ENCODE results near the gene ADCYAP1R1. TPM values are rescaled to one million over a fixed set of nuclear protein-coding genes. Genes with fewer than 3 reads are reported as not detected.

The ADCYAP1R1 gene
- polyA plus RNA-seq, 3 donors = not detected

- Histone ChIP-seq H3K4me3 (replicated peaks in 1 of 3; ENCODE audit: low read depth in 2 of 3, low read length in 3 of 3) (no peak overlapping the region), H3K27me3 (ENCODE audit: control insufficient read depth in 2 of 2, insufficient read depth in 2 of 2, low read length in 2 of 2) (no peaks in the 10 kb centered on the region), H3K27ac (ENCODE audit: low read depth in 1 of 2, low read length in 2 of 2) (no peak overlapping the region), H3K9me3 (replicated peaks in 1 of 2; ENCODE audit: control insufficient read depth in 1 of 2, insufficient read depth in 1 of 2, low read length in 2 of 2) (no peaks in the 10 kb centered on the region), H3K4me2 (replicated peaks; ENCODE audit: extremely low read depth, low read length, poor library complexity, severe bottlenecking) (no peak overlapping the region), H3K79me2 (ENCODE audit: insufficient read depth, low read length) (no peaks in the 10 kb centered on the region), H2AFZ (ENCODE audit: insufficient read depth, low read depth, low read length, poor library complexity, severe bottlenecking) (no peak overlapping the region), H3K36me3 (replicated peaks in 1 of 2; ENCODE audit: control insufficient read depth in 1 of 2, insufficient read depth in 2 of 2, low read length in 2 of 2) (no peaks in the 10 kb centered on the region), H4K20me1 (ENCODE audit: insufficient read depth, low read length) (no peaks in the 10 kb centered on the region), H3K9ac (ENCODE audit: insufficient read depth, low read length, poor library complexity, severe bottlenecking) (no peak overlapping the region), H3K4me1 (ENCODE audit: control insufficient read depth in 1 of 2, insufficient read depth in 2 of 2, low read length in 2 of 2) (peaks cover 0 to 4% of the 10 kb centered on the region in 2 donors)
- peaks cover 7% of the 10 kb centered on the region for H3K4me1 Mint-ChIP-seq
- peaks cover 0 to 2% (median 0%) of the 10 kb centered on the region in 7 donors for H3K9me3 Mint-ChIP-seq
- DNase-seq = no peak
- peaks cover 7 to 13% (median 10%) of the 10 kb centered on the region in 3 donors for H3K27me3 Mint-ChIP-seq (ENCODE audit: low read depth in 3 of 3)
- intact Hi-C loops (cut with micrococcal nuclease) = no loop called here
- WGBS (ENCODE audit: insufficient coverage) = 90% methylated on average over 1 of the region's 3 CpGs
- H3K36me3 Mint-ChIP-seq = no peaks in the 10 kb centered on the region
- no peak overlapping the region for H3K4me3 Mint-ChIP-seq
- TF ChIP-seq, protein P1, sequence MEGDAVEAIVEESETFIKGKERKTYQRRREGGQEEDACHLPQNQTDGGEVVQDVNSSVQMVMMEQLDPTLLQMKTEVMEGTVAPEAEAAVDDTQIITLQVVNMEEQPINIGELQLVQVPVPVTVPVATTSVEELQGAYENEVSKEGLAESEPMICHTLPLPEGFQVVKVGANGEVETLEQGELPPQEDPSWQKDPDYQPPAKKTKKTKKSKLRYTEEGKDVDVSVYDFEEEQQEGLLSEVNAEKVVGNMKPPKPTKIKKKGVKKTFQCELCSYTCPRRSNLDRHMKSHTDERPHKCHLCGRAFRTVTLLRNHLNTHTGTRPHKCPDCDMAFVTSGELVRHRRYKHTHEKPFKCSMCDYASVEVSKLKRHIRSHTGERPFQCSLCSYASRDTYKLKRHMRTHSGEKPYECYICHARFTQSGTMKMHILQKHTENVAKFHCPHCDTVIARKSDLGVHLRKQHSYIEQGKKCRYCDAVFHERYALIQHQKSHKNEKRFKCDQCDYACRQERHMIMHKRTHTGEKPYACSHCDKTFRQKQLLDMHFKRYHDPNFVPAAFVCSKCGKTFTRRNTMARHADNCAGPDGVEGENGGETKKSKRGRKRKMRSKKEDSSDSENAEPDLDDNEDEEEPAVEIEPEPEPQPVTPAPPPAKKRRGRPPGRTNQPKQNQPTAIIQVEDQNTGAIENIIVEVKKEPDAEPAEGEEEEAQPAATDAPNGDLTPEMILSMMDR (IDR thresholded peaks at IDR 0.05) = no peak
- no peak overlapping the region for H3K27ac Mint-ChIP-seq
Observed at GRCh38 chr7:31014826-31015225, 37.3 kb upstream of the ADCYAP1R1 start.

DNA sequence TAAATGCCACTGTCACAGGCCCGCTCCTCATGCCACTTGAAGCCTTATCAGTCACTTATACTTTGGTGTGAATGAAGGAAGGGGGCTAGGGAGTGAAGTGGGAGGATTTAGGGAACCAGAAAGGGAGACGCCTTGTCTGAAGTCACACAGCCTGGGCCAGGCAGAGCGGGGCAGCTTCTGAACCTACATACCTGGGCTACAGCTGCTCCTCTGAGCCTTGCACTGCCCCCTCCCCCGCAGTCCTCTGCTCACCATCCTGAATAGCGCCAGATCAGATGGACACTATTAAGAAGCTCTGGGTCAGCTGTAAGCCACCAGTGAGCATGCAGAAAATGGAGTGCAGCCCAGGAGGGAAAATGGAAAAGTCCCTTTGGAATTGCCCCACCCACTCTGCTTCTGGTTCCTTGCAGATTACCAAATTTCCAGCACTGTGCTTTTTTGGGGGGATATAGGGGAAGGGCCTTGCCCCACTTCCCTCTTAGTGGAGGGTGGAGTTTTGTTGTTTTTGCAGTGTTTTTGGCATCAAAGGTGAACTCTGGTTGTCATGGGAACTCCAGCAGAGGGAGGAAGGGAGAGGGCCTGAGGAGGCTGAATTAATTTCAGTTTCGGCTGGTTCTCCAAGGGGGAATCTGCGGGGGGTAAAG, 35.0 kb upstream of the ADCYAP1R1 start:
- H3K4me3 ChIP-seq (replicated peaks in 1 of 3; ENCODE audit: low read depth in 2 of 3, low read length in 3 of 3) = no peak overlapping the region
- H3K27ac ChIP-seq (ENCODE audit: low read depth in 1 of 2, low read length in 2 of 2) = no peak overlapping the region
- TF ChIP-seq, protein P1 (IDR thresholded peaks at IDR 0.05) = no peak
- H3K36me3 ChIP-seq (replicated peaks in 1 of 2; ENCODE audit: control insufficient read depth in 1 of 2, insufficient read depth in 2 of 2, low read length in 2 of 2) = no peaks in the 10 kb centered on the region
- H3K4me2 ChIP-seq (replicated peaks; ENCODE audit: extremely low read depth, low read length, poor library complexity, severe bottlenecking) = no peak overlapping the region
- H3K4me3 Mint-ChIP-seq = no peak overlapping the region
- no peak overlapping the region for H2AFZ ChIP-seq (ENCODE audit: insufficient read depth, low read depth, low read length, poor library complexity, severe bottlenecking)
- no peaks in the 10 kb centered on the region for H3K79me2 ChIP-seq (ENCODE audit: insufficient read depth, low read length)
- WGBS (ENCODE audit: insufficient coverage) = 85% methylated on average over 5 of the region's 7 CpGs
- intact Hi-C loops (cut with micrococcal nuclease) = no loop called here
- no peak overlapping the region for H3K27ac Mint-ChIP-seq
- no peaks in the 10 kb centered on the region for H3K36me3 Mint-ChIP-seq
- H3K9me3 Mint-ChIP-seq = peaks cover 0 to 1% (median 0%) of the 10 kb centered on the region in 7 donors
- H3K27me3 ChIP-seq (ENCODE audit: control insufficient read depth in 2 of 2, insufficient read depth in 2 of 2, low read length in 2 of 2) = no peaks in the 10 kb centered on the region
- peaks cover 5 to 11% (median 7%) of the 10 kb centered on the region in 3 donors for H3K27me3 Mint-ChIP-seq (ENCODE audit: low read depth in 3 of 3)
- no peak for DNase-seq
- H3K4me1 Mint-ChIP-seq = peaks cover 3% of the 10 kb centered on the region
- H3K9ac ChIP-seq (ENCODE audit: insufficient read depth, low read length, poor library complexity, severe bottlenecking) = no peak overlapping the region
- H3K9me3 ChIP-seq (replicated peaks in 1 of 2; ENCODE audit: control insufficient read depth in 1 of 2, insufficient read depth in 1 of 2, low read length in 2 of 2) = no peaks in the 10 kb centered on the region
- H4K20me1 ChIP-seq (ENCODE audit: insufficient read depth, low read length) = no peaks in the 10 kb centered on the region
- H3K4me1 ChIP-seq (ENCODE audit: control insufficient read depth in 1 of 2, insufficient read depth in 2 of 2, low read length in 2 of 2) = no peaks in the 10 kb centered on the region
